ENCODE measurements around the gene A4GALT. TPM values are rescaled to one million over a fixed set of nuclear protein-coding genes. Genes with fewer than 3 reads are reported as not detected.

Gene A4GALT
- total RNA-seq, 1 experiment from 2014 or later = 3.4 TPM

DNA sequence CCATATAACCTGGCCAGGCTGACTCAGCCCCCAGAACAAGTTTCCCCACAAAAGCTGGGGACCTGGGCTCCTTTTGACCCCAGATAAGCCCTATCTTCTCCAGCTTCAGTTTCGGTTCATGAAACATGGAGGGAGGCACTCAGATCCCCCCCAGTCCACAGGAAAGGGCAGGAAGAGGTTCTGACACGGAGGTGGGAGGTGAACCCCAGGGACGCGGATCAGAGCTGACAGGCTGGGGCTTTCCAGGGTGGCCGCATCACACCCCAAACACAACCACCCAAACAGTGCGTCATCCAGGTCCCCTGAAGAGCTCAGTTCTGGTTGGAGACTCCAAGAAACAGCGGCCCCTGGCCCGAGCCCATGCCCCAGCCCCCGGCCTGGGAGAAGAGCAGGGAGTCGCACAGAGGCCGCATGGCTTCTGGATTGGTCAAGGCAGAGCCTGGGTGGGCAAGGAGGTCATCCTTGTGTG lies 44.3 kb upstream of the A4GALT start:
- no peak overlapping the region for H2AK5ac ChIP-seq (ENCODE audit: insufficient read length, low read length)
- no peak for DNase-seq
- H3K56ac ChIP-seq (ENCODE audit: insufficient read length, low read depth, low read length) = no peak overlapping the region

More for the DNA sequence above, 44.3 kb upstream of the A4GALT start:
- Histone ChIP-seq H3K27ac (ENCODE audit: insufficient read length, low read depth, low read length) (no peak overlapping the region), H2BK20ac (ENCODE audit: low read depth, low read length, poor library complexity, severe bottlenecking) (no peak overlapping the region), H4K20me1 (ENCODE audit: control insufficient read depth, insufficient read depth, insufficient read length) (peaks cover 2% of the 10 kb centered on the region), H3K18ac (ENCODE audit: insufficient read length, low read depth, low read length) (no peak overlapping the region), H3K14ac (ENCODE audit: insufficient read depth, low read length) (no peak overlapping the region), H2BK12ac (ENCODE audit: insufficient read length, low read depth, low read length) (no peak overlapping the region), H3K23me2 (ENCODE audit: insufficient read length, low read depth, low read length, poor library complexity, severe bottlenecking) (no peaks in the 10 kb centered on the region), H3K9me3 (ENCODE audit: control insufficient read depth, low read depth, low read length) (no peaks in the 10 kb centered on the region), H3K4me1 (ENCODE audit: insufficient read depth, low read length) (no peaks in the 10 kb centered on the region), H3T11ph (ENCODE audit: low read length) (no peak overlapping the region), H3K23ac (ENCODE audit: insufficient read length, low read depth, low read length) (no peak overlapping the region), H3K9ac (ENCODE audit: extremely low read depth, insufficient read length, low read length) (no peak overlapping the region), H2BK120ac (ENCODE audit: low read depth, low read length, poor library complexity, severe bottlenecking) (no peak overlapping the region), H4K91ac (ENCODE audit: insufficient read length, low read depth, low read length) (no peak overlapping the region), H4K5ac (ENCODE audit: insufficient read length, low read depth, low read length) (no peak overlapping the region), H3K79me1 (ENCODE audit: insufficient read depth, low read depth, low read length, poor library complexity, severe bottlenecking) (no peaks in the 10 kb centered on the region), H2AFZ (ENCODE audit: low read length) (no peak overlapping the region), H2BK5ac (ENCODE audit: insufficient read length, low read length) (no peak overlapping the region), H3K4me2 (ENCODE audit: insufficient read depth, insufficient read length, low read length) (no peak overlapping the region), H3K79me2 (ENCODE audit: insufficient read depth, low read length) (no peaks in the 10 kb centered on the region), H4K8ac (replicated peaks; ENCODE audit: insufficient read length, low read depth, low read length) (no peak overlapping the region), H3K27me3 (ENCODE audit: insufficient read depth, low read length) (no peaks in the 10 kb centered on the region), H3K4ac (ENCODE audit: low read depth, low read length) (no peak overlapping the region), H2BK15ac (ENCODE audit: low read depth, low read length) (no peak overlapping the region)
- no peak overlapping the region; a peak in 1 of 7 replicates for H3K27ac Mint-ChIP-seq
- no peaks in the 10 kb centered on the region for H3K36me3 Mint-ChIP-seq (ENCODE audit: insufficient read depth in 1 of 3, low read depth in 3 of 3)
- H3K9me3 Mint-ChIP-seq = no peaks in the 10 kb centered on the region; a peak in 1 of 5 replicates
- peaks cover 2% of the 10 kb centered on the region for H3K27me3 Mint-ChIP-seq (ENCODE audit: low read depth)
- no peak overlapping the region for H3K4me3 Mint-ChIP-seq
- TF ChIP-seq, protein P1, sequence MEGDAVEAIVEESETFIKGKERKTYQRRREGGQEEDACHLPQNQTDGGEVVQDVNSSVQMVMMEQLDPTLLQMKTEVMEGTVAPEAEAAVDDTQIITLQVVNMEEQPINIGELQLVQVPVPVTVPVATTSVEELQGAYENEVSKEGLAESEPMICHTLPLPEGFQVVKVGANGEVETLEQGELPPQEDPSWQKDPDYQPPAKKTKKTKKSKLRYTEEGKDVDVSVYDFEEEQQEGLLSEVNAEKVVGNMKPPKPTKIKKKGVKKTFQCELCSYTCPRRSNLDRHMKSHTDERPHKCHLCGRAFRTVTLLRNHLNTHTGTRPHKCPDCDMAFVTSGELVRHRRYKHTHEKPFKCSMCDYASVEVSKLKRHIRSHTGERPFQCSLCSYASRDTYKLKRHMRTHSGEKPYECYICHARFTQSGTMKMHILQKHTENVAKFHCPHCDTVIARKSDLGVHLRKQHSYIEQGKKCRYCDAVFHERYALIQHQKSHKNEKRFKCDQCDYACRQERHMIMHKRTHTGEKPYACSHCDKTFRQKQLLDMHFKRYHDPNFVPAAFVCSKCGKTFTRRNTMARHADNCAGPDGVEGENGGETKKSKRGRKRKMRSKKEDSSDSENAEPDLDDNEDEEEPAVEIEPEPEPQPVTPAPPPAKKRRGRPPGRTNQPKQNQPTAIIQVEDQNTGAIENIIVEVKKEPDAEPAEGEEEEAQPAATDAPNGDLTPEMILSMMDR (conservative IDR thresholded peaks at IDR 0.05) = no peak
- peaks cover 0 to under 1% of the 10 kb centered on the region in 2 experiments; a peak in 2 of 4 replicates for H3K4me1 Mint-ChIP-seq
- WGBS (ENCODE audit: extremely low coverage, insufficient read length, low lambda C conversion rate) = no CpG with 5 or more reads among the region's 11 CpGs
